OCI-LY3 (cell line): ENCODE data around the gene CLSTN2.

ENCODE experiments used
- H2AFZ ChIP-seq: fragments of 200-600, 300-600 bp; shearing (Covaris generic); 2 replicates; pipeline ENCODE4 v1.6.0; 2014; ENCODE audit warnings: antibody characterized with exemption, low read depth, low read length
- H3K27ac ChIP-seq: fragments of 200-600, 300-600 bp; sonication (generic); 2 replicates; pipeline ENCODE4 v1.5.1; 2014; ENCODE audit warnings: mild to moderate bottlenecking, low read length, moderate library complexity, mixed read lengths
- H3K27me3 ChIP-seq: fragments of 200-600, 300-600 bp; sonication (generic); 2 replicates; pipeline ENCODE4 v1.6.1; 2014; ENCODE audit warnings: low read depth, low read length, mixed read lengths
- H3K36me3 ChIP-seq: fragments of 200-600, 300-600 bp; sonication (generic); replicated peaks from 2 replicates; pipeline ENCODE3; 2014; ENCODE audit warnings: low read depth, low read length, mixed read lengths
- H3K4me1 ChIP-seq: fragments of 300-600, 200-600 bp; sonication (generic); 2 replicates; pipeline ENCODE4 v1.6.1; 2014; ENCODE audit warnings: low read length, mixed read lengths
- H3K4me2 ChIP-seq: fragments of 200-600, 300-600 bp; sonication (generic); 2 replicates; pipeline ENCODE4 v1.6.1; 2014; ENCODE audit warnings: low read length, mixed read lengths
- H3K4me3 ChIP-seq: fragments of 300-600, 200-600 bp; sonication (generic); 2 replicates; pipeline ENCODE4 v1.5.1; 2014; ENCODE audit warnings: antibody characterized with exemption, mild to moderate bottlenecking, low read length, moderate library complexity
- H3K79me2 ChIP-seq: fragments of 300-600, 200-600 bp; shearing (Covaris generic); 2 replicates; pipeline ENCODE4 v1.6.1; 2014; ENCODE audit warnings: mild to moderate bottlenecking, low read length, mixed read lengths
- H3K9ac ChIP-seq: fragments of 300-600, 200-600 bp; shearing (Covaris generic); 2 replicates; pipeline ENCODE4 v1.6.0; 2014; ENCODE audit warnings: mild to moderate bottlenecking, low read length, moderate library complexity
- H3K9me3 ChIP-seq: fragments of 200-600, 300-600 bp; shearing (Covaris generic); 2 replicates; pipeline ENCODE4 v1.6.1; 2014; ENCODE audit warnings: low read length, mixed read lengths; ENCODE audit not compliant: insufficient read depth
- H4K20me1 ChIP-seq: fragments of 200-600, 300-600 bp; sonication (generic); 2 replicates; pipeline ENCODE4 v1.6.1; 2016; ENCODE audit warnings: low read length, mixed read lengths; ENCODE audit not compliant: insufficient read depth
- CTCF ChIP-seq: fragments of 200-600, 300-600 bp; sonication (generic); IDR thresholded peaks from 2 replicates; pipeline ENCODE4 v1.5.1; 2014; ENCODE audit warnings: antibody characterized with exemption, low read length, low read depth
- EZH2phosphoT487 ChIP-seq: fragments of 200-600 bp; shearing (Covaris generic); IDR thresholded peaks from 2 replicates; pipeline ENCODE4 v1.6.1; 2018; ENCODE audit warnings: antibody characterized with exemption, mixed run types, low read depth

The CLSTN2 gene

DNA sequence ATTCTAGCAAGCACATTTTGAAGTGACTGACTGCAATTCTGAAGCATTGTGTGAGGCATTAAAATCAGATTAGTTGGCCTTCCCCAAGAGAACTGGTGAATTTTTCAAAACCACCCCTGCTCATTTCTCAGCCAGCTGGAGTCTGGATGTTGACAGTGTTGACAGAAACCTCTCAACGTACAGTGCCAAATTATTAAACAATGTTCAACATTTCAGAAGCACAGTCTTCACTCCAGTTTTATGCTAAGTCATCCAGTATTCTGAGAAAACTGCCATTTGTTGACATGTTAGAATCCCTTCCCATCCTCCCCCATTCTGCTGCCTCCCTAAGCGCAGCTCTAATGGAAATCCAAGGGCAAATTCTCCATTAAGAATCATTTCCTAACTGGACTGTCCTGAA, 373.6 kb downstream of the CLSTN2 start:
- Histone ChIP-seq H3K4me2 (no peak overlapping the region), H3K79me2 (no peaks in the 10 kb centered on the region), H3K9ac (no peak overlapping the region), H3K36me3 (no peaks in the 10 kb centered on the region), H3K4me3 (no peak overlapping the region), H3K27ac (no peak overlapping the region), H4K20me1 (no peaks in the 10 kb centered on the region), H3K4me1 (no peaks in the 10 kb centered on the region), H2AFZ (no peak overlapping the region), H3K9me3 (no peaks in the 10 kb centered on the region), H3K27me3 (no peaks in the 10 kb centered on the region)
- TF ChIP-seq EZH2phosphoT487, result no peak
- TF ChIP-seq CTCF, result no peak

GRCh38 chr3:140311428-140311827, 376.4 kb downstream of the CLSTN2 start:
- Histone ChIP-seq H3K79me2 (no peaks in the 10 kb centered on the region), H3K9ac (no peak overlapping the region), H3K4me2 (no peak overlapping the region), H3K36me3 (no peaks in the 10 kb centered on the region), H3K9me3 (no peaks in the 10 kb centered on the region), H4K20me1 (no peaks in the 10 kb centered on the region), H2AFZ (no peak overlapping the region), H3K27ac (no peak overlapping the region), H3K27me3 (no peaks in the 10 kb centered on the region), H3K4me3 (no peak overlapping the region), H3K4me1 (no peaks in the 10 kb centered on the region)
- TF ChIP-seq CTCF, result no peak
- no peak for TF ChIP-seq EZH2phosphoT487

GRCh38 chr3:140315955-140316354, 381.0 kb downstream of the CLSTN2 start:
- H3K27me3 ChIP-seq, result peaks cover 15% of the 10 kb centered on the region; the same call in 1 of the 2 replicates
- TF ChIP-seq CTCF (no peak), EZH2phosphoT487 (no peak)

GRCh38 chr3:140316466-140316865, 381.5 kb downstream of the CLSTN2 start:
- H4K20me1 ChIP-seq, result no peaks in the 10 kb centered on the region
- H3K9ac ChIP-seq, result no peak overlapping the region
- no peaks in the 10 kb centered on the region for H3K79me2 ChIP-seq
- TF ChIP-seq CTCF (no peak), EZH2phosphoT487 (no peak)
- H3K4me3 ChIP-seq, result no peak overlapping the region
- H3K4me2 ChIP-seq, result no peak overlapping the region
- H3K4me1 ChIP-seq, result no peaks in the 10 kb centered on the region
- H2AFZ ChIP-seq, result no peak overlapping the region
- no peaks in the 10 kb centered on the region for H3K36me3 ChIP-seq
- H3K27ac ChIP-seq, result no peak overlapping the region
- H3K27me3 ChIP-seq, result peaks cover 17% of the 10 kb centered on the region; the same call in 1 of the 2 replicates
- H3K9me3 ChIP-seq, result no peaks in the 10 kb centered on the region

More at GRCh38 chr3:140315955-140316354, 381.0 kb downstream of the CLSTN2 start:
- H3K9me3 ChIP-seq, result no peaks in the 10 kb centered on the region
- H3K36me3 ChIP-seq, result no peaks in the 10 kb centered on the region
- H3K4me2 ChIP-seq, result no peak overlapping the region
- no peak overlapping the region for H3K4me3 ChIP-seq
- no peak overlapping the region for H3K27ac ChIP-seq
- no peak overlapping the region for H2AFZ ChIP-seq
- H3K79me2 ChIP-seq, result no peaks in the 10 kb centered on the region
- no peak overlapping the region for H3K9ac ChIP-seq
- no peaks in the 10 kb centered on the region for H4K20me1 ChIP-seq
- H3K4me1 ChIP-seq, result no peaks in the 10 kb centered on the region
